Kidney epithelial cell (primary cell): ENCODE results near the gene NFATC2. TPM values are rescaled to one million over a fixed set of nuclear protein-coding genes. Genes with fewer than 3 reads are reported as not detected.

Source experiments
- DNase-seq: peaks from one replicate; pipeline ENCODE4 v3.0.0-alpha.2; 2010; ENCODE audit warnings: low read depth
- H3K27me3 ChIP-seq: 2 replicates; pipeline ENCODE4 v1.6.0; 2011; ENCODE audit warnings: low read length; ENCODE audit not compliant: control insufficient read depth, insufficient read depth
- H3K36me3 ChIP-seq: 2 replicates; pipeline ENCODE4 v1.5.1; 2011; ENCODE audit warnings: low read length; ENCODE audit not compliant: control insufficient read depth, insufficient read depth
- H3K4me3 ChIP-seq: 2 replicates; pipeline ENCODE4 v1.5.1; 2011; ENCODE audit warnings: low read depth, mild to moderate bottlenecking, control low read depth, low read length
- total RNA-seq: library from RNA; depleted of rRNA; stranded (reverse); fragments of >200 nt; gene quantifications from 2 replicates; pipeline ENCODE4 v1.2.3, GENCODE V29; 2015
- TF ChIP-seq, protein P1 (sequence below): IDR thresholded peaks from 2 replicates; pipeline ENCODE4 v1.5.1; 2011; ENCODE audit warnings: mild to moderate bottlenecking, moderate library complexity, low read length, control low read depth, inconsistent platforms; ENCODE audit not compliant: insufficient read depth, poor library complexity, severe bottlenecking

NFATC2 gene
- total RNA-seq, 1 donor from 2014 or later = 2.9 TPM

DNA sequence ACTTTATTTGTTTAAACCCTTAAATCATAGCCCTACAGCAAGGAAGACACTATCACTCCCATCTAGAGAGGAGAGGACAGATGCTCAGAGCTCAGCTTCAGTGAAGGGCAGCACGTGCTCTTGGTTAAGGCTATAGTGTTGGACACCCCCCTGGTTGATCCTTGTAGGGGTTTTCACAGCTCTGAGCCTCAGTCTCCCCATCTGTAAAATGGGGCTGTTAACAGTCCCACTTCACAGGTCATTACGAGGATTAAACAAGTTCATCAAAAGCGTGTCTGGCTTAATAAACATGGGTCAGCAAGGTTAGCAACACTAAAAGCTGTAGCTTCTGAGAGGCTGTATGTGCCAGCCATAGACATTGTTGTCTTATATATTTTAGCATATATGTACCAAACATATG, 82.4 kb downstream of the NFATC2 start:
- Histone ChIP-seq H3K4me3 (no peak overlapping the region), H3K36me3 (no peaks in the 10 kb centered on the region), H3K27me3 (no peaks in the 10 kb centered on the region)
- TF ChIP-seq, protein P1, sequence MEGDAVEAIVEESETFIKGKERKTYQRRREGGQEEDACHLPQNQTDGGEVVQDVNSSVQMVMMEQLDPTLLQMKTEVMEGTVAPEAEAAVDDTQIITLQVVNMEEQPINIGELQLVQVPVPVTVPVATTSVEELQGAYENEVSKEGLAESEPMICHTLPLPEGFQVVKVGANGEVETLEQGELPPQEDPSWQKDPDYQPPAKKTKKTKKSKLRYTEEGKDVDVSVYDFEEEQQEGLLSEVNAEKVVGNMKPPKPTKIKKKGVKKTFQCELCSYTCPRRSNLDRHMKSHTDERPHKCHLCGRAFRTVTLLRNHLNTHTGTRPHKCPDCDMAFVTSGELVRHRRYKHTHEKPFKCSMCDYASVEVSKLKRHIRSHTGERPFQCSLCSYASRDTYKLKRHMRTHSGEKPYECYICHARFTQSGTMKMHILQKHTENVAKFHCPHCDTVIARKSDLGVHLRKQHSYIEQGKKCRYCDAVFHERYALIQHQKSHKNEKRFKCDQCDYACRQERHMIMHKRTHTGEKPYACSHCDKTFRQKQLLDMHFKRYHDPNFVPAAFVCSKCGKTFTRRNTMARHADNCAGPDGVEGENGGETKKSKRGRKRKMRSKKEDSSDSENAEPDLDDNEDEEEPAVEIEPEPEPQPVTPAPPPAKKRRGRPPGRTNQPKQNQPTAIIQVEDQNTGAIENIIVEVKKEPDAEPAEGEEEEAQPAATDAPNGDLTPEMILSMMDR = no peak
- DNase-seq = no peak

DNA sequence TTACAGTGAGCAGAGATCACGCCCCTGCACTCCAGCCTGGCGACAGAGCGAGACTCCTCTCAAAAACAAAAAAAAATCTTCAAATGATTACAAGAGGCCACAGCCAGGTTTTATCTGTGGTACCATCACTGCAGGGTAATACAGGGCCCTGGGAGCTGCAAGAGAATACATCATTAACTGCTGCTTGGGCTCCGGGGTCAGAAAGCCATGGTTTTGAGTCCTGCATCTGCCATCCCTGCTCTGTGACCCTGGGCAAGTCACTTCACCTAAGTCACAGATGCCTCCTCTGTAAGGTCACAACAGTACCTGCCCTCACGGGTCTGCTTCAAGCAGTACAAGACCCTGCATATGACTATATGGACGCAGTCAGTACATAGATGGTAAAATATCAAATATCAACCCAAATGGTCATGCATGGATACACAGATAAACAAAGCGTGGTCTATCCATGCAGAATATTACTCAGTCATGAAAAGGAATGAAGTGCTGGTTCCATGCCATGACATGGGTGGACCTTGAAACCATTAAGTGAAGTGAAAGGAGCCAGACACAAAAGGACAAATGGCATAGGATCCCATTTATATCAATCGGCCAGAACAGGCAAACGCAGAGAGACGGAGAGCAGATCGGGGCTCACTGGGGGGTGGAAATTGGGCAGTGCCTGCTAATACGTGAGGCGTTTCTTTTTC, 83.6 kb downstream of the NFATC2 start:
- H3K4me3 ChIP-seq = no peak overlapping the region
- TF ChIP-seq, protein P1 = no peak
- no peaks in the 10 kb centered on the region for H3K36me3 ChIP-seq
- H3K27me3 ChIP-seq = no peaks in the 10 kb centered on the region
- no peak for DNase-seq

DNA sequence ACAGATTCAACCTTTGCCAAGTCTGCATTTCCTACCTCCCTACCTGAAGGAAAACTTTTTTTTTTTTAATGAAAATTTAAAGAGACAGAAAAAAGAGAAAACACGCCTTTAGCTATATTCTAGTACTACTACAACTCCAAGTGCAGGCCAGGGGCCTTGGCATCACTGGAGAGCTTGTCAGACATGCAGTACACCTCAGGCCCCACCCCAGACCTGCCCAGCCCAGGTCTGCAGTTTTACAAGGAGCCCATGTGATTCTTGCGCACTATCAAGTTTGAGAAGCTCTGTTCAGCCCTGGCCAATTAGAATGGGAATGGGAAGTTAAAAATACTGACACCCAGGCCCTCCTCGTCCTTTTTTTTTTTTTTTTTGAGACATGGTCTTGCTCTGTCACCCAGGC, 85.0 kb downstream of the NFATC2 start:
- DNase-seq = no peak
- Histone ChIP-seq H3K4me3 (no peak overlapping the region), H3K27me3 (no peaks in the 10 kb centered on the region), H3K36me3 (no peaks in the 10 kb centered on the region)
- TF ChIP-seq, protein P1 = no peak

DNA sequence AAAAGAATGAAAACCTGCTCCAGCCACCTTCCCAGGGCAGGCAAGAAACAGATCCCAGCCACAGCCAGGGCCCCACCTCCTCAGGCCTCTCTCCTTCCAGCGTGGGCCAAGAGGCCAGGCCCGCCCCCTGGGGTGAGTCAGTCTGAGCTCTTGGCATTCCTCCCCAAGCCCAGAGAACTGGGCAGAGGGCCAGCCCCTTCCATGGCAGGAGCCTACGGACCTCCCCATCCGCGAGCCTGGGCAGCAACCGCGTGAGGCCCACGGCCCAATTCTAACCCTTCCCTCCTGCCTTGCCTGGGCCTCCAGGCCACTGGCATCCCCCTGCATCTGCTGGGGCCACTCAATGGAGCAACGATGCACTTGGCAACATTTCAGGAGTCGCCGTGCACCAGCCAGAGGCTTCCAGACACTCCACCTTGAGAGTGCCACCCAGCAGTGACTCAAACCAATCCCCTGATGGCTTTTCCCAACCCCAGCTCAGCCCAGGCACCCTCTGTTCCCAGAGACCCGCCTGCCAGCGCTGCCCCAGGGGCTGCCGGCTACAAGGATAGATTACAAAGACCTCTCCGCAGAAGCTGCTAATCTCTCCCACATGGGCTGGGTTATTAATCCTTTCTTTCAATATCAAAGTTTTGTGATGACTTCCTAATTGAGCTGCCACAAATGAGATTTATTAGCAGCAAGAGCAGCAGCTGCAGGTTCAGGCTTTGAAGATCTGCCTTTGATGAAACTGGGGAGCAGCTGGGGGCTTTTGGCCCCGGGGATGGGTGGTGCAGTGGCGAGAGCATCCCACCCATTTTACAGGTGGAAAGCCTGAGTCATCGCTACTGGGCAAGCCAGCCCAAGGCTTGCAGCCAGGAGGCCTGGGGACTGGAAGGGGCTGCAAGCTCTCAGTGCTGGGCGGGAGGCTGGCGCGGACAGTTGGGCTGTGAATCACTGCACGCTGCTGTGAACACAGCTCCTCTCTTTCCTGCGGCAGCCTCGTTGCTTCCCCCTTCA, 85.7 kb downstream of the NFATC2 start:
- no peak overlapping the region for H3K4me3 ChIP-seq
- TF ChIP-seq, protein P1 = no peak
- peak; percentile 88 for DNase-seq
- H3K27me3 ChIP-seq = no peaks in the 10 kb centered on the region
- no peaks in the 10 kb centered on the region for H3K36me3 ChIP-seq

DNA sequence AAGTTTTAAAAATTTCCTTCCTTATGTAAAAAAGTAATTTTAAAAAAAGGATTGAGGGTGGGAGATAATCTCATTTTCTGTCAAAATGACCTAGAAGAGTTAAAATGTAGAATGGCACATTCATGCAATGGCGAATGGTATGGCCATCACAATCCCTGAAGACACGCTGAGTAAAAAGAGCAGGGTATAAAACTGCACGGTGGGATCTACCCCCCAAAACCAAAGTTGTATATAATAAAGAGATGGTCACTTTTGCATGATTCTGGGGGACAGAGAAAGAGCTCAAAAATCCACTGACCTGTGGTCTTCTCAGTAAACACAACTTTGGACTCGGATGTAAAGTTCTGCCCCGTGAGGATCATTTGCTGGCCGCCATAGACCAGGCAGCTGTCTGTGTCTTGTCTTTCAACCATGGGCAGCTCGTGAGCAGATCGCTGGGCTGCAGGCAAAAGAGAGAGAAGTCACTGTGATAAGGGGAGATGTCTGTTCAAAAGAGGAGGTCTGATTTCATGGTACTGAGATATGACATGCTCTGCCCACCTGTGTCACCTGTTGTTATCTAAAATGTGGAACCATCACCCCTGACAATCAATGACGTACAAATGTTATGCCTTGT, 88.2 kb downstream of the NFATC2 start:
- no peak overlapping the region for H3K4me3 ChIP-seq
- no peak for DNase-seq
- H3K36me3 ChIP-seq = no peaks in the 10 kb centered on the region
- TF ChIP-seq, protein P1 = no peak
- H3K27me3 ChIP-seq = no peaks in the 10 kb centered on the region
